GM21825 (cell line): ENCODE data around the gene SPATA4.

ENCODE experiments used
- ATAC-seq: cut with Tn5 transposase; IDR thresholded peaks from one replicate; pipeline ENCODE4 v1.9.1; 2021; ENCODE audit warnings: mild to moderate bottlenecking, moderate library complexity; ENCODE audit not compliant: unreplicated experiment

The SPATA4 gene

GRCh38 chr4:176189891-176190795, 5.2 kb downstream of the SPATA4 start:
- ATAC-seq, result no peak

GRCh38 chr4:176188654-176189053, 6.7 kb downstream of the SPATA4 start:
- ATAC-seq, result no peak

- ATAC-seq, result no peak
Measured at GRCh38 chr4:176187624-176188023, 7.8 kb downstream of the SPATA4 start.

GRCh38 chr4:176186671-176187395, 8.6 kb downstream of the SPATA4 start:
- ATAC-seq, result no peak

- no peak for ATAC-seq
Measured at GRCh38 chr4:176186067-176186466, 9.3 kb downstream of the SPATA4 start.

GRCh38 chr4:176185051-176185450, 10.3 kb downstream of the SPATA4 start:
- ATAC-seq, result no peak

GRCh38 chr4:176163041-176163440, 32.3 kb downstream of the SPATA4 start:
- no peak for ATAC-seq

GRCh38 chr4:176156656-176157055, 38.7 kb downstream of the SPATA4 start:
- no peak for ATAC-seq

GRCh38 chr4:176153124-176153523, 42.3 kb downstream of the SPATA4 start:
- ATAC-seq, result no peak

- no peak for ATAC-seq
Measured at GRCh38 chr4:176150704-176151103, 44.7 kb downstream of the SPATA4 start.

- no peak for ATAC-seq
Measured at GRCh38 chr4:176150356-176150682, 45.1 kb downstream of the SPATA4 start.

GRCh38 chr4:176149680-176150355, 45.6 kb downstream of the SPATA4 start:
- ATAC-seq, result no peak

- no peak for ATAC-seq
Measured at GRCh38 chr4:176142253-176142652, 53.1 kb downstream of the SPATA4 start.

- ATAC-seq, result no peak
Measured at GRCh38 chr4:176139518-176139917, 55.9 kb downstream of the SPATA4 start.

GRCh38 chr4:176137631-176138030, 57.8 kb downstream of the SPATA4 start:
- ATAC-seq, result no peak

- no peak for ATAC-seq
Measured at GRCh38 chr4:176134670-176135069, 60.7 kb downstream of the SPATA4 start.
